ENCODE data around the gene KMT2C.
A peak's percentile ranks its signal among the peaks of the same experiment; 100 is the strongest.
"Not testable (repeated sequence)": the region's sequence is repeated elsewhere in the genome, so short reads cannot be mapped to it uniquely, and the experiment has no call there.

Gene KMT2C

GRCh38 chr7:152435384-152436110, at the start of gene KMT2C:
TSS of gene KMT2C (minus strand) at chr7:152436003. CDS start at chr7:152435786, 217 bp downstream.
- no peak for DNase-seq (ENCODE audit: low read depth, low spot score)

GRCh38 chr7:152481082-152481481, 45.3 kb upstream of the KMT2C start:
- DNase-seq (ENCODE audit: low read depth, low spot score), result no peak

- DNase-seq (ENCODE audit: low read depth, low spot score), result no peak
Observed at GRCh38 chr7:152480664-152481063, 44.9 kb upstream of the KMT2C start.

GRCh38 chr7:152479595-152479994, 43.8 kb upstream of the KMT2C start:
- DNase-seq (ENCODE audit: low read depth, low spot score), result no peak

- DNase-seq (ENCODE audit: low read depth, low spot score), result no peak
Observed at GRCh38 chr7:152478140-152478539, 42.3 kb upstream of the KMT2C start.

GRCh38 chr7:152477079-152477478, 41.3 kb upstream of the KMT2C start:
- no peak for DNase-seq (ENCODE audit: low read depth, low spot score)

GRCh38 chr7:152476551-152476950, 40.7 kb upstream of the KMT2C start:
- DNase-seq (ENCODE audit: low read depth, low spot score), result no peak

GRCh38 chr7:152471023-152471620, 35.3 kb upstream of the KMT2C start:
- DNase-seq (ENCODE audit: low read depth, low spot score), result not testable (repeated sequence)

- not testable (repeated sequence) for DNase-seq (ENCODE audit: low read depth, low spot score)
Observed at GRCh38 chr7:152470251-152471022, 34.6 kb upstream of the KMT2C start.

- DNase-seq (ENCODE audit: low read depth, low spot score), result not testable (repeated sequence)
Observed at GRCh38 chr7:152469576-152469975, 33.8 kb upstream of the KMT2C start.

GRCh38 chr7:152467225-152467624, 31.4 kb upstream of the KMT2C start:
- DNase-seq (ENCODE audit: low read depth, low spot score), result no peak

GRCh38 chr7:152465119-152465387, 29.2 kb upstream of the KMT2C start:
- DNase-seq (ENCODE audit: low read depth, low spot score), result no peak

GRCh38 chr7:152464312-152465118, 28.7 kb upstream of the KMT2C start:
- no peak for DNase-seq (ENCODE audit: low read depth, low spot score)

- peak; percentile 72 for DNase-seq (ENCODE audit: low read depth, low spot score)
Observed at GRCh38 chr7:152463709-152464311, 28.0 kb upstream of the KMT2C start.

GRCh38 chr7:152462995-152463708, 27.3 kb upstream of the KMT2C start:
- DNase-seq (ENCODE audit: low read depth, low spot score), result no peak

GRCh38 chr7:152459724-152460251, 24.0 kb upstream of the KMT2C start:
- no peak for DNase-seq (ENCODE audit: low read depth, low spot score)

GRCh38 chr7:152451356-152451755, 15.6 kb upstream of the KMT2C start:
- DNase-seq (ENCODE audit: low read depth, low spot score), result no peak

GRCh38 chr7:152445386-152446008, 9.7 kb upstream of the KMT2C start:
- DNase-seq (ENCODE audit: low read depth, low spot score), result not testable (repeated sequence)

GRCh38 chr7:152443586-152443985, 7.8 kb upstream of the KMT2C start:
- no peak for DNase-seq (ENCODE audit: low read depth, low spot score)

GRCh38 chr7:152442330-152442835, 6.6 kb upstream of the KMT2C start:
- no peak for DNase-seq (ENCODE audit: low read depth, low spot score)
